SH-SY5Y (cell line): ENCODE data around the gene BBS12.

ENCODE experiments used
- GATA2 ChIP-seq: IDR thresholded peaks from 2 replicates; pipeline ENCODE4 v1.6.1; 2011; ENCODE audit warnings: mild to moderate bottlenecking, low read depth, low read length
- GATA3 ChIP-seq: IDR thresholded peaks from 2 replicates; pipeline ENCODE4 v1.6.1; 2011; ENCODE audit warnings: low read depth, mild to moderate bottlenecking, low read length, moderate library complexity

DNA sequence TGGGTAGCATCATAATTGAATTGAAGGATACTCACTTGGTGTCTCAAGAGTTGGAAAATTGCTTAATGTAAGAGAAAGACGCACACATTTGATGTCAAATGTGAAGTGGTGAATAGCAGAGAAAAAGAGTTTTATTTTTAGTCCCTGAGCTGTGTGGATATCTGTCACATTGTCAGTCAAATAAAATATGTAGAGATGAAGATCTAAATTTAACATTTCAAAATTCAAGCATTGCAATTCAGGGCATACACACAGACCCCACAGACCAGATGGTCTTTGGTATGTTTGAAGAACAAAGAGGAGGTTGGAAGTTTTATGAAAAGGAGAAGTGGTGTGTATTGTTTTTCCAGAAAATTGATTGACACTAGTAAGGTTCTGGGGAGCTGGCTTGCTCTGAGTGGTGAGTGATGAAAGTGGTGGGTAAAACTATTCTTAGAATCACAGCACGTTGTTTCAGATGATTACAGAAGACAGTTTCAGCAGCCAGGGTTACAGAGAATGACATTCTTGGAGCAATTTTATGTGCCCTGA, 44.9 kb upstream of the BBS12 start:
- no peak for TF ChIP-seq GATA3
- TF ChIP-seq GATA2: no peak
